Activated naive CD4-positive, alpha-beta T cell treated with anti-CD3 and anti-CD28 coated beads for 36 hours (primary cell): ENCODE data around the gene NUTM2B. TPM values are rescaled to one million over a fixed set of nuclear protein-coding genes. Genes with fewer than 3 reads are reported as not detected.
A peak's percentile ranks its signal among the peaks of the same experiment; 100 is the strongest.
"Not testable (repeated sequence)": the region's sequence is repeated elsewhere in the genome, so short reads cannot be mapped to it uniquely, and the experiment has no call there.

Experiments used
- CTCF ChIA-PET: fragments of 350-600 bp; sonication (Branson Sonifier 250); formaldehyde crosslinking; loops from one replicate; lab custom pipeline; 2021; ENCODE audit warnings: antibody characterized with exemption; lab: Charles Lee
- DNase-seq: peaks from one replicate; pipeline ENCODE4 v3.0.0-alpha.2; 2020
- H3K27ac Mint-ChIP-seq: one replicate; pipeline ENCODE4 v1.8.0; 2021; ENCODE audit warnings: mild to moderate bottlenecking, mixed read lengths
- H3K27me3 Mint-ChIP-seq: one replicate; pipeline ENCODE4 v1.8.0; 2021; ENCODE audit warnings: low read depth, mixed read lengths
- H3K36me3 Mint-ChIP-seq: one replicate; pipeline ENCODE4 v1.8.0; 2021; ENCODE audit warnings: low read depth, mixed read lengths
- H3K4me1 Mint-ChIP-seq: one replicate; pipeline ENCODE4 v1.8.0; 2021; ENCODE audit warnings: low read depth, mixed read lengths
- H3K4me3 Mint-ChIP-seq: one replicate; pipeline ENCODE4 v1.8.0; 2021; ENCODE audit warnings: mild to moderate bottlenecking, moderate library complexity, mixed read lengths
- H3K9me3 Mint-ChIP-seq: one replicate; pipeline ENCODE4 v1.8.0; 2021; ENCODE audit warnings: mixed read lengths
- intact Hi-C: fragments of 100-400 bp; cut with micrococcal nuclease; formaldehyde crosslinking; loops from one replicate; pipeline ENCODE4 v1.15.1; 2023
- total RNA-seq, 2 experiments: library from RNA; stranded (reverse); gene quantifications; one replicate each; pipeline ENCODE4 v1.2.3, GENCODE V29; 2021

Gene NUTM2B
- total RNA-seq, result under 1 TPM; 0.19 to 0.49 TPM

DNA sequence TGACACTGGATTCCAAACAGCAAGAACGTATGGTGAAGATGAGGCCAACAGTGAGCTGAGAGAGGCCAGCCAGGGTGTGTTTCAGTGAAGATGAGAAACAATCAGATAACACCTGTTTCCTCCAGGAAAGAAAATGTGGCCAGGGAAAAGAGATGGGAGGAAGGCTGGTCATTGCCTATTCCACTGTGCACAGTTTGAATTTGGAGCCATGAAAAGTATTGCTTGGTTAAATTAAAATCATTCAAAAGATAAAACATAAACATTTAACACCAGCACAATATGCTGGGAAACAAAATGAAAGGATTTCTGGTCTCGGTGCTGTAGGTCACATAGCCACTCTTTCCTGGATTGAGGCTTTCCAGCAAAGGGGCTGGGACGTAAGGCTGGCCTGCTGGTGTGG lies at the start of gene NUTM2B:
Gene NUTM2B (plus strand): TSS at position 301 of the 400 bp plus-strand sequence. CDS start 383 bp downstream, outside the sequence.
- H3K9me3 Mint-ChIP-seq, H3K27me3 Mint-ChIP-seq, H3K4me1 Mint-ChIP-seq, intact Hi-C loops, DNase-seq, H3K36me3 Mint-ChIP-seq, CTCF ChIA-PET, H3K27ac Mint-ChIP-seq, H3K4me3 Mint-ChIP-seq: not testable (repeated sequence)

DNA sequence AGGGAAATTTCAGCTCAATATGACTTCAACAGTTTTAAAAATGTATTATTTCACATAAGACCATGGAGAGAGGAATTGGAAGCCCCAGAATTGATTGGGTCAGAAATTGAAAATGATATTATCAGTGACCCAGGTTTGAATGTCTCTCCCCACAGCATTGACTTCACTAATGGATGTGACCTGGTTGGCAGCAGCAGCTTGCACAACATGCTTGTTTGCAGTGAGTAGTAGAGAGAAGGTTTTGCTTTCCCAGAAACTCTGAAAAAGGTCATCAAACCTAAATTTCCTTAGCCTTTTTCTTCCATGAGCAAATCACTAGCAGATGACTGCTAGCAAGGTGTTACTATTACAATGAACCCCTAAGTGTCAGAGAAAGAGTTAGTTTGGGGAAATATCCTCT lies 39.7 kb upstream of the NUTM2B start:
- intact Hi-C loops, H3K36me3 Mint-ChIP-seq, H3K27ac Mint-ChIP-seq, H3K4me1 Mint-ChIP-seq, H3K27me3 Mint-ChIP-seq, DNase-seq, CTCF ChIA-PET, H3K4me3 Mint-ChIP-seq, H3K9me3 Mint-ChIP-seq: not testable (repeated sequence)

- H3K36me3 Mint-ChIP-seq, H3K4me3 Mint-ChIP-seq, H3K27me3 Mint-ChIP-seq, H3K9me3 Mint-ChIP-seq, DNase-seq, CTCF ChIA-PET, H3K27ac Mint-ChIP-seq, intact Hi-C loops, H3K4me1 Mint-ChIP-seq: not testable (repeated sequence)
These were observed 38.3 kb upstream of the NUTM2B start for GRCh38 chr10:79664686-79665085.

DNA sequence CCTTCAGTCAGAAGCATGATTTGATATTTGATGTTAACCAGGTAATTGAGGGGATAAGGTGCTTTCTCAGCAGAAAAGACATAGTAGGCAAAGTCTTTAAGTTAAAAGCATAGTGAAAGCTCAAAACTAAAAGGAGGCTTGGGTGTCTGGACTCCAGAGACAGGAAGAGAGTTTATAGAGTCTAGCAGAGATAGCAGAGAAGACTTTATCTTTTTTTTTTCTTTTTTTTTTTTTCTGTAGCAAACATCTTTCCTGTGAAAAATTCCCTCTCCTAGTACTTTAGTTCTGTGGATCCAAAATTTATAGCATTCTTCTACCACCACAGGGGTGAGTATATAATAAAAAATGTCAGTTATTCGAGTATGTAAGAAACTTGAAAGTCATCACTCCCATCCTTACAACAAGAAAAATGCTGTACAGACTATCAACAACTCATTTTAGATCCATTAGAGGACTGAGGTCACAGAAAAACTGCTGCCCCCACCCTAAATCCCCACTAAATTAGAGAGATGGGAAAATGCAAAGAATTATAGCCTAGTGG lies 33.7 kb upstream of the NUTM2B start:
- DNase-seq, CTCF ChIA-PET, H3K9me3 Mint-ChIP-seq, H3K27ac Mint-ChIP-seq, H3K4me1 Mint-ChIP-seq, H3K4me3 Mint-ChIP-seq, intact Hi-C loops, H3K36me3 Mint-ChIP-seq, H3K27me3 Mint-ChIP-seq: not testable (repeated sequence)

DNA sequence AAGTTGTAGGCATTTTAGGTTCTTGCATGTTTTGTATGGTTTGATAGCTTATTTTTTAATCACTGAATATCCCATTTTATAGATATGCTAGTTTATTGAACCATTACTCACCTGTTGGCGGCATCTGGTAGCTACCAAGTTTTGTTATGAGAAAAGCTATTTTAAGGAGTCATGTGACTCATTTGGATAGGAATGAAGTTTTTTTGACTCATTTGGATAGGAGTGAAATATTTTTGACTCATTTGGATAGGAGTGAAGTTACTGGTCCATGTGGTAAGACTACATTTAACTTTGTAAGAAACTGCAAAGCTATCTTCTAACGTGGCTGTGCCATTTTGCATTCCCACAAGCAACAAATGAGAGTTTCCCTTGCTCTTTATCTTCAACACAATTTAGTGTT lies 28.1 kb upstream of the NUTM2B start:
- H3K4me3 Mint-ChIP-seq, H3K36me3 Mint-ChIP-seq, H3K27me3 Mint-ChIP-seq, intact Hi-C loops, H3K9me3 Mint-ChIP-seq, H3K27ac Mint-ChIP-seq, CTCF ChIA-PET, H3K4me1 Mint-ChIP-seq: not testable (repeated sequence)
- DNase-seq, result peak; percentile 34

DNA sequence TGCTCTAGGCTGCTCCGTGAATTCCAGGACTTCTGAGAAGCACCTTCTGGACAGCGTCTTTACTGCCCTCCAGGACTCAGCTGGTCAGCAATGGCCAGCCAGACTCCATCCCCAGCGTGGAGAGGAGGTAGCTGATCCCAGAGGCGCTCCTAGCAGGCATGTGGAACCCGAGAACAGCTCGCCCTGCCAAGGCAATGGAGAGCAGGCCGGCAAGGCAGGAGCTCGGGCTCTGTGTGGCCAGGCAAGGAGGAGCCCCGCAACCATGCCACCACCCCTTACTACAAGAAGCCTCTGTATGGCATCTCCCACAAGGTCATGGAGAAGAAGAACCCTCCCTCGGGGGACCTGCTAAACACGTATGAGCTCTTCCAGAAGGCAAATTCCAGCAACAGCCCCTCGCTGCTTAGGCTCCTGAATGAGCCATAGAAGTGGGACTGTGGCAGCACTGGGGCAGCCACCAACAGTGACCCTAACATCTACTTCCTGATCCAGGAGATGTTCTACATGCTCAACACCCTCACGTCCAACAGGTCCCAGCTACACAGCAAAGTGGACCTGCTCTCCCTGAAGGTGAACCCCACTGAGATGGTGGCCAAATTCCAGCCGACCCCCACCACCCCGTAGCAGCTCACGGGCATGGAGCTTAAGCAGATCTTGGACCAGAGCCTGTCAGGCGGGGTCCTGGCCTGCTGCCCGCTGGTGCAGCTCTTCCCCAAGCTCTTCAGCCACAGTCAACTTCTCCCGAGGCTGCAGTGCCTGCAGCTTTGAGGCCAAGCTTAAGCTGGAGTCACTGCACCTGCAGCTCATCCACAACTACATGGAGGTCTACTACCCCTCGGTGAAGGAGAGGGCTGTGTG lies 19.8 kb upstream of the NUTM2B start:
- DNase-seq, H3K4me3 Mint-ChIP-seq, H3K27me3 Mint-ChIP-seq, H3K27ac Mint-ChIP-seq, intact Hi-C loops, H3K4me1 Mint-ChIP-seq, CTCF ChIA-PET, H3K9me3 Mint-ChIP-seq: not testable (repeated sequence)
- H3K36me3 Mint-ChIP-seq, result peaks cover 10% of the 10 kb centered on the region

DNA sequence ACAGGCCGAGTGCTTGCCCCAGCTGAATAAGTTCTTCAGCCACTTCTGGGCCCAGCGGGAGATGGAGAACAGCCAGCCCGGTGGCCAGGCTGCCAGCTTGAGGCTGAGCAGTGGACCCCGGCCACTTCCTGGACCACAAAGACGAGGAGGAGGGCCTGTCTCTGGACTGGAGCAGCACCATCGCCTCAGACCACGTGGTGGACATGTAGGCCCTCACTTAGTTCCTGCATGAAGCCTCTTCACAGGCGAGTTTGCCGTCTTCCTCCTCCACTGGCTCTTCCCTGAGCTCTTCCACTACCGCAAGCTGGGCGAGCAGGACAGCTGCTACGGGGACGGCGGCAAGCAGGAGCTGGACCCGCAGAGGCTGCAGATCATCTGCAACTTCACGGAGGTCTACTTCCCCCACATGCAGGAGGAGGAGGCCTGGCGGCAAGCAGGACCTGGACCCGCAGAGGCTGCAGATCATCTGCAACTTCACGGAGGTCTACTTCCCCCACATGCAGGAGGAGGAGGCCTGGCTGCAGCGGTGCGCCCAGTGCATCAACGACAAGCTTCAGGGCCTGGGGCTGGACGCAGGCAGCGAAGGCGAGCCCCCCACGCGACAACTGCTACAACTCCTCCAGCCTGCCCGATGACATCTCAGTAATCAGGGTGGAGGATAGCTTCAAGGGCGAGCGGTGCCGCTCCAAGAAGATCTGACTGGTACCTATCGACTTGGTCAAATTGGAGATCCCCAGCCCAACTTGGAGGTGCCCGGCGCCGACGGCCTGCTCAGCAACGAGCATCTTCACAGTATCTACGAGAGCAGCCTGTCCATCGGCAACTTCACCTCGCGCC lies 18.9 kb upstream of the NUTM2B start:
- H3K27ac Mint-ChIP-seq, H3K4me1 Mint-ChIP-seq, intact Hi-C loops, CTCF ChIA-PET, H3K27me3 Mint-ChIP-seq, H3K9me3 Mint-ChIP-seq, DNase-seq, H3K4me3 Mint-ChIP-seq: not testable (repeated sequence)
- peaks cover 10% of the 10 kb centered on the region for H3K36me3 Mint-ChIP-seq

DNA sequence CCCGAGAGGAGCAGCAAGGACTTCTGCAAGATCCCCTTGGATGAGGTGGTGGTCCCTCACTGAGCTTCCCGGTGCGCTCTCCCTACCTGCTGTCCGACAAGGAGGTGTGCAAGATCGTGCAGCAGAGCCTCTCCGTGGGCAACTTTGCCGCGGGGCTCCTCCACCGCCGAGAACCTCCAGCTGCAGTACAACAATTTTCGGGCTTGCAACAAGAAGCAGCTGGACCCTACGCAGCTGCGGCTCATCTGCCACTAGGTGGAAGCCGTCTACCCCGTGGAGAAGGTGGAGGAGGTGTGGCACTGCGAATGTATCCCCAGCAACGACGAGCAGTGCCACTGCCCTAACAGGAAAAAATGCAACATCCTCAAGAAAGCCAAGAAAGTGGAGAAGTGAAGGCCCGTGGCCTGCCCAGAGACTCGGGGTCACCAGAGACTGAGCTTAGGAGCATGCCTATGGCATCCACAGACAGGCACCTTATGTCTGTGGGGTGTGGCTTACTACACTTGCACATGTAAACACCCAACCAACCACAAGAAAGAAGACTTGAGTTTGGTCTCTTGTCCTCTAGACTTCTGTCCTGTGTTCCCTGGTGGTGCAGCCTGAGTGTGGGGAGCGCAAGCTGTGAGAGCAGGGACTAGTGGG lies 17.9 kb upstream of the NUTM2B start:
- H3K27ac Mint-ChIP-seq, H3K4me1 Mint-ChIP-seq, intact Hi-C loops, H3K9me3 Mint-ChIP-seq, H3K27me3 Mint-ChIP-seq, CTCF ChIA-PET, H3K4me3 Mint-ChIP-seq: not testable (repeated sequence)
- peak; percentile 51 for DNase-seq
- peaks cover 10% of the 10 kb centered on the region for H3K36me3 Mint-ChIP-seq

DNA sequence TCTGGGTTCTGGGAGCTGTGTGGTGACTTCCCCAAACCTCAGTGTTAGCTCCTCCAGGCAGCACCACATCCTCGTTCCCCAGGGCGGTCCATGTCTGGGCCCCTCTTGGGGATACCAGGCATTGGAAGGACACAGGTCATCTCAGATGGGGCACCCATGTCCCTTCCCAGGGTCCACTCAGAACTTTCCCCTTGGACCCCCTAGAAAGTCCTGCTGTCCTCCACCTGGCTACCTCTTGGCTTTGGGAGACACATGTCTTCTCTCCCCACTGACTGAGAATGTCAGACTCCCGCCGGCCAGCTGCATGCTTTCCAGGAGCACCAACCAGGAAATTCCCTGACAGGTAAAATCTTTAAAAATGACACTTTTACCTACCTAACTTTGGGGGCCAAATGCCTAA lies 16.4 kb upstream of the NUTM2B start:
- H3K27me3 Mint-ChIP-seq, H3K4me1 Mint-ChIP-seq, intact Hi-C loops, H3K9me3 Mint-ChIP-seq, H3K27ac Mint-ChIP-seq, H3K4me3 Mint-ChIP-seq, CTCF ChIA-PET, DNase-seq: not testable (repeated sequence)
- H3K36me3 Mint-ChIP-seq, result peaks cover 10% of the 10 kb centered on the region

DNA sequence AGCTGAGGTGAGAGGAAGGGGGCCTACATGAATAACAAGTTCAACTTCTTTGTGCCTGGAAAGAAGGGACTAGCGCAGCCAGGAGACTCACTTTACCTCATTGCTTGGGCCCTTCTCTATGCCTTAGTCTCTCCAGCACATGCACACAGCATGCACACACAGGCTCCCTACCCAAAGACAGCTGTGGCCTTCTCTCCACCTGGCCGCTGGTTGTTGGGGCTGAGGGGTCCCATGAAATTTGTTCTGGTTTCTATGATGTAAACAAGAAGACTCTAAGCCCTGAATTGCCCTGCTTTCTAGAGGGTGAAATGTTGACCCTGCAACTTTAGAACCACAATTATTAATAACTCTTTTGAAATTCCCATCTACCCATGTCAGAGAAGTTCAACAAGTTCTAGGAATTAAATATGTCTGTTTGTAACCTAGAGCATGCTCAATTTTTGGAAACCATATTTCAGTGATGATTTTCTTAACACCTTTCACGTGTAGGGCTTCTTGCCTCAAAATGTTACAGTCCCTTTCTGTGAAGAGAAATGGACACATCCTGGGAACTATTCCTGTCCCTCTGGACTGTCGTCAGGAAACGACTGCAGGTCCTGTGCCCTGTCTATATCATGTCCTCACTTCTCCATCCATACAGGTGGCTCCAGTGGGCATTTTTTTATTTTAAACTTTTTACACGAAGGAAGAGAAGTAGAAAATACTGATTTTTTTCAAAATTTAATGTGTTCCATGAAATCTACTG lies 15.4 kb upstream of the NUTM2B start:
- H3K9me3 Mint-ChIP-seq, CTCF ChIA-PET, H3K4me1 Mint-ChIP-seq, H3K4me3 Mint-ChIP-seq, DNase-seq, intact Hi-C loops, H3K27ac Mint-ChIP-seq, H3K27me3 Mint-ChIP-seq: not testable (repeated sequence)
- H3K36me3 Mint-ChIP-seq, result peaks cover 10% of the 10 kb centered on the region

- CTCF ChIA-PET, H3K4me3 Mint-ChIP-seq: not testable (repeated sequence)
These were observed 14.2 kb upstream of the NUTM2B start for GRCh38 chr10:79688798-79689197.

GRCh38 chr10:79696596-79696995 lies 6.4 kb upstream of the NUTM2B start:
- H3K27me3 Mint-ChIP-seq, CTCF ChIA-PET, H3K9me3 Mint-ChIP-seq, H3K36me3 Mint-ChIP-seq, DNase-seq, H3K27ac Mint-ChIP-seq, intact Hi-C loops, H3K4me1 Mint-ChIP-seq, H3K4me3 Mint-ChIP-seq: not testable (repeated sequence)

More at GRCh38 chr10:79688798-79689197, 14.2 kb upstream of the NUTM2B start:
- H3K9me3 Mint-ChIP-seq, H3K4me1 Mint-ChIP-seq, DNase-seq, intact Hi-C loops, H3K27me3 Mint-ChIP-seq, H3K27ac Mint-ChIP-seq: not testable (repeated sequence)
- H3K36me3 Mint-ChIP-seq, result peaks cover 10% of the 10 kb centered on the region
